HG02840 (cell line): ENCODE measurements around the gene ABHD15.
A peak's percentile ranks its signal among the peaks of the same experiment; 100 is the strongest.

Experiments
- ATAC-seq: cut with Tn5 transposase; IDR thresholded peaks from one replicate; pipeline ENCODE4 v1.9.1; 2021; ENCODE audit warnings: mild to moderate bottlenecking, moderate library complexity, moderate number of reproducible peaks; ENCODE audit not compliant: unreplicated experiment, low FRiP score

ABHD15 gene

DNA sequence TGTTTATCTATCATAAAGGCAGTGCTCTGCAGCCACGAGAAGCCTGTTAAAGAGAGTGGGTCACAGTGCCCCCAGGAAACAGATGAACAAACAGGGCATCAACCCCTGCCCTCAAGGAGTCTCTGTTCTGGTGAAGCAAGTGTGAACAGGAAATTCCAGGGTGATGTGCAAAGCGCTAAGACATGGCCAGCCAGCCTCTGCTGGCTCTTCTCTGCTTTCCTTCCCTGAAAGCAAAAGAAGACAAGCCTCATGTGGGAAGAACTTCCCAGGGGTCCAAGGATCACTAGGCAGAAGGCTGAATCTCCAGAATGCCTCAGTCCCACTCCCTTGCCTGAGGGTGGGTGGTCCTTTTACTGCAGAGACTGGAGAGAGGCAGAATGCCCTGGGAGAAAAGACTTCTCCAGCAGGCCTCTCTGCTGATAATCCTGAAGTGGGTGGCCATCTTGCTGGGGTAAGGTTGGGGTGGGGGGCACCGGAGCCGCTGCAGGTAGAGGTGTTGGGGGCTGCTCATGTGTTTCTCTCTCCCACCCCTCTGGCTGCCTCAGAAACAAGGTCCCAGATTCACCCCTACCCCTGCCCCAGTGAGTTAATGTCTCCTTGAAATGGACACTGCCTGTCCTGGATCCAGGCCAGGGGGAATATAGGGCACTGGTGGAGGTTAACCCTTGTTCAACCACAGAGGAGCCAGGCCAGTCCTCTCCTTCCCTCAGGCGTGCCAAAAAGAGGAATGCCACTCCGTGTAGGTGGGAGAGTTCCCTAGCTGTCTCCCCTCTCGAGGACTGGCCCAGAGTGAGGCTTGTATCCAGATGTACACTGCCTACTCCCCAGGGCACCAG is 28.5 kb upstream of the ABHD15 start:
- ATAC-seq = no peak

GRCh38 chr17:29594519-29595090 is 27.8 kb upstream of the ABHD15 start:
- ATAC-seq = no peak

GRCh38 chr17:29593591-29594518 is 27.0 kb upstream of the ABHD15 start:
- no peak for ATAC-seq

GRCh38 chr17:29592850-29593551 is 26.2 kb upstream of the ABHD15 start, which contains the start of gene ANKRD13B:
Gene ANKRD13B (plus strand): TSS chr17:29593132. CDS start chr17:29593622, 490 bp downstream.
- ATAC-seq = no peak

GRCh38 chr17:29591737-29592608 is 25.1 kb upstream of the ABHD15 start:
- no peak for ATAC-seq

DNA sequence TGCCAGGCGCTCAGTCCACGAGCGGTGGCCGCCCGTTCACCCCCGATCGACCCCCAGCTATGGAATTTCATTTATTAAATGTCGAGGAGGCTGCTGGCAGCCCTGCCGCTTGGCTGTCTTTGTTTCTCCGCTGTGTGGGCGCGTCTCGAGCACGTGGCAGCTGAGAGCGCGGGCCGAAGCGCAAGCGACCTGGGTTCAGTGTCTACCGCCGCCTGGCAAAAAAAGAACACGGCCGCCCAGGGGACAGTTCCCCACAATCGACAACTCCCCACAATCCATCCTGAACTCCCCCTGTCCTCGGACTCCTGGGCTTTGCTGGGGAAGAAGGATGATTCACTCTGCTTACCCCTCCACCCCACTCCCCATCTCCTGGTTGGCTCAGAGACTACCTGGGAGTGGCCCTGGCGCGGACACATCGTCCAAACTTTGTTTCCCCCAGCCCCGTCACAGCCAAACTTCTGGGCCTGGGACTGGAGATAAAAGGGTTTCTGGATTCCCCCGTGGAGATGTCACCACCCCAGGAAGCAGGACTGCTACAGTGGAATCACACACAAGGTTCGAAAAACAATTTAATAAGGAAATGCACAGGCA is 24.4 kb upstream of the ABHD15 start:
- ATAC-seq = no peak

DNA sequence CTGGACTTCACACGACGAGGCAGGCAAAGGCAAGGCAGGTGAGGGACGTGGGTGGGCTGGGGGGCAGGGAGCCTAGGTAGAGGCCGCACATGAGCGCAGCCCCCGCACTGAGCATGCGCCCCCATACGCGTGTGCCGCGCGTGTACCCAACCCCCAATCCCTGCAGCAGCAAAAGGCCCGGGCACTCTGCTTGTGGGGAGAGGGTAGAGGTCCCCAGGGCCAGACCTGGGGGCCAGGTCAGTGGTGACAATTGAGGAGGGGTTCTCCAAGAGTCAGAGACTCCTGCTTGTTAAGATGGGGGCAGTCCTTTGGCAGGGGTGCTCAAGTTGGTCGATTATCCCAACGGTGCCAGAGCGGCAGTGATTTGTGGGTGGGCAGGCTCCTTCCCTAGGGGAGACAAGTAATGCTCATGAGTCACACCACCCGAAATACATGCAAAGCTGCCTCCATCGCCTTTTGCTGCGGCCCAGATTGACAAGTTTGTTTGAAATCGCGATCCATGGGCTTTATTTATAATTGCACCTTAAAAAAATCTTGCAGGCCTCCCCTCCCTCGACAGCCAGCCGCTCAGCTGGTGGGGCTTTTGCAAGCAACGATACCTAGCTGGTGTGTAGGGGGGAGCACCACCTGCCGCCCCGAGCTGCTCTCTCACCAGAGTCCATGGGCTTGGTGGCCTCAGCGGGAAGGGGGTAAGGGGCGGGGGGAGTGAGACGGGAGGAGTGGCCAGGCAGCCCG is 23.7 kb upstream of the ABHD15 start:
- ATAC-seq = no peak

DNA sequence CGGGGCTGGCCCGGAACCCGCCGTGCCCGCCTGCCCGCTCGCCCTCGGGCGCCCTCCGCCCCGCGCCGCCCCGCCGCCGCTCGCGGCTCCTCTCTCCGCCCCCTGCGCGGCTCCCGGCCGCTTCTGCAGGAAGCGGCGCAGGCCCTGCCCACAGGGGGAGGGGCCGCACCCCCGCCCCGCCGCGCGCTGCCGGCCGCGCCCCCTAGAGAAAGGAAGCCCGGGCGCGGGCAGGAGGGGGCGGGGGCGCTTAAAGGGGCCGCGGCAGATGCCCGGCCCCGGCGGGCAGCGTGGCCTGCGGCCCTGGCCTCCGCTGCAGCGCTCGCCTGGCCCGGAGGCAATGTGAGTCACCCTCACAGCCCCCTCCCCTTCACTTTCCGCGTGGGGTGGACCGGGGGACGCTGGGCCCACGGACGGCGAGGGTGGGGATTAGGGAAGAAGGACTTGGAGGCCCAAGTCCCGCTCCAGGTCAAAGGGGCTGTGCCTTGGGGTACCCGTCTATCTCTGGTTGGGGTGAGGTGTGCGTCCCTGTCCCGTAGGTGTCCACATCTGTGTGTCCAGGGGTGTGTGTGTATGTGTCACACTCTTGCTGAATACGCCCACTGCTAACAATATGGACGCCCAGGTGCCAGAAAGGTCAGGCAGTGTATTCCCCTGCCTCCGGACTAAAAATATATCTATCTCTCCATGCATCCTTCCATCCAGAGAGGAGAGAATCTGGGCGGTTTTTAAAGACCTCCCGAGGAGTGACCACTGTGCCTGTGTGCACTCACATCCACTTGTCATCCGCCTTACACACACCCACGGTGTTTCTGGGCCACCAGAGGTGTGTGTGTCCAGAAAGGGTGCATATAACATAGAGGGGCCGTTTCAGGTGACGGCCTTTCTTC is 22.9 kb upstream of the ABHD15 start, which contains the start of gene GIT1:
Gene GIT1 (minus strand): TSS at position 125 of the 887 bp plus-strand sequence. CDS start 270 bp downstream, outside the sequence.
- ATAC-seq = peak; percentile 50

DNA sequence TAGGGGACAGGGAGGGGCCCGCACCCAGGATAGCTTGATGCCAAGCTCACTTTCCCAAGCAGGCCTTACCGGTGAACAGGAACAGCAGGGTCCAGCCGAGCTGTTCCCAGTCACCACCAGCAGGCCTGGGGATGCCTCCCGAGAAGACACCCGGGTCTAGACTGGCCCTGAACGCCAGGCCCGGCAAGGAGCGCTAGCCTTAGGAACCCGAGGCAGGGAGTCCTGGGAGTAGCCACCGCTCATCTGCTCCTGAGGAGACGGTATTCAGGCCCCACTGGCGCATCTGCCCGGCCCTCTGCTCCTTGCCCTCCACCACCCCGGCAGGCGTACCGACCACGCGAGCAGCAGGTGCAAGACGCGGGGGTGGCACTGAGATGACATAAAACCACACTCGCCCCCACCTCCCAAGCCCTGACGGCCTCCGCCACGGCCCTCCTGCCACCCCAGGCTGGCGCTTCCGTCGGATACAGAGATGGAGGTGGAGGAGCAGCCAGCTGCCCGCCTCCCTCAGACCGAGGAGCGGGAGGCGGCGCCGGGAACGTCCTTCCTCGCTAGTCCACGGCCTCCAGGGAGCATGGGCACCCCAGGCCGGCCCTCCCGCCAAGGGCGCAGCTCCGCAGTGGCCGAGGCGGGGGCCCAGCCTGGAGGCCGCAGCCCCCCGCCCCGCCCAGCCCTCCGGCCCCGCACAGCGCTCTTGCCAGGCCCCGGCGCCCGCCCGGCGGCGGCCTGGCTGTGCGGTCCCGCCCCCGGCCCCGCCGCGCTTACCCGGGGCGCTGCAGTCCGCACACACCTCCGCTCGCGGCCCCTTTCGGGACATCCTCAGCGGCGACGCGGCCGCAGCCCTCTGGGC is 21.9 kb upstream of the ABHD15 start:
- peak; percentile 22 for ATAC-seq

- ATAC-seq = no peak
These were observed 21.3 kb upstream of the ABHD15 start for GRCh38 chr17:29588017-29588561.

DNA sequence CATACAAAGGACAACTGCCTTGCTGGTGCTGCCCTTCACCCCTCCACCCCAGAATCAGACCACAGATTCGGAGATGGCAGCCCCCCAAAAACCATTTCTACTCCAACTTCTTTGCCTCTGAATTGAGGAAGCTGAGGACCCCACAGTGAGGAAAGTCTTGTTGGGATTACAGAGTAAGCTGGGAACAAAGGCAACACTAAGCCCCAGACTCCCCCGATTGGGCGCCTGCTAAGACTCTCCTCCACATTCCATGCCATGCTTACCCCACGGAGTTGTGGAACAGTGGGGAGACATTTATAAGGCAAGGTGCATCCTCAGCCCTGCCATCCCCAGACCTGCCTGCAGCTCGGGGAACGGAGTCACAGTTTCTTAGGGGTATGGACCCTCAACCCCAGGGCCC is 20.8 kb upstream of the ABHD15 start:
- no peak for ATAC-seq

- ATAC-seq = no peak
These were observed 20.0 kb upstream of the ABHD15 start for GRCh38 chr17:29586676-29587469.

DNA sequence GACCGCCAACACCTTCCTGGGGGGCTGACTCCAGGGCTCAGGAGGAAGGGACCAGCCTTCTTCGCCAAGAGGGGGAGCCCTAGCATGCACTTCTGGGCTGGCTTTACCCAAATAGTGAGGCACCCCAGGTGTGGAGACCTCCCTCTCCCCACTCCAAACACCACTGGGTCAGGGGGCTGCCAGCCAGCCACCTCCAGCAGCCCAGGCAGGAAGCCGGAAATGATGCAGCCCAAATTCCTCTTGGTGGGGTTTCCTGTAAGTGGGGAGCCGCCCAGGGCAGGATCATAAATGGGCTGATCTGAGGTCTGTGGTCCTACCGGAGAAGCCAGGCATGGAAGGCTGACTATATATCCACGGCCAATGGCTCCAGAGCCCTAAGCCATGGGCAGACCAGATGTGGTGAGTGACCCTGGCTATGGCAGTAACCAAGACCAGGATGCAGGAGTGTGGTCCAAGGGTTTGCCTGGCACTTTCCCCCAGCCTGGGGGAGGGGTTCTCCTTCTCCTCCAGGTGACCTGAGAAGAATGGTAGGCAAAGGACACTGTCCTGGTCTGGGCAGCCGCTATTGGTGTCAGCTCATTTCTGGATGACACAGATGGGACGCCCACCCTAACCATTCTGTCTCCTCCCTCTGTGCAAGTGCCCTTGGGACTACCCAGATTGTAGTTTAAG is 18.4 kb upstream of the ABHD15 start:
- no peak for ATAC-seq

- ATAC-seq = no peak
These were observed 17.7 kb upstream of the ABHD15 start for GRCh38 chr17:29584452-29585079.
